ENCODE measurements around the gene GPR162.

DNA sequence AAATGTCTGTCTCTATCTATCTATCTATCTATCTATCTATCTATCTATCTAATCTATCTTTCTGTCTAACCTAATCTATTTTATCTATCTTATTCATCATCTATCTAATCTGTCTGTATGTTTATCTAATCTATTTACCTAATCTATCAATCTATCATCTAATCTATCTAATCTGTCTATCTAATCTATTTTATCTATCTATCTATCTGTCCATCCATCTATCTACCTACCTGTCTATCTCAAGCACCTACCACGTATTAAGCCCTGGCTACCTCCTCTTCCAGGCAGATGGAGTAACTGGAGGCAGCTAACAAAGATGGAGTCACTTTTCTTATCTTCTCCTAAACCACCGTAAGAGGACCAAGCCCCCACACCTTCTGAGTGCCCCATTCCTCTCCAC lies 26.5 kb upstream of the GPR162 start:
- TF ChIP-seq CTCF (IDR thresholded peaks at IDR 0.05 in 4 of 5, conservative IDR thresholded peaks at IDR 0.05 in 1 of 5) (no peak), POLR2A (IDR thresholded peaks at IDR 0.05) (no peak)

Data from gastrocnemius medialis (tissue), 4 donors.